H7 (cell line): Measurements from ENCODE around the gene L3MBTL1. TPM values are rescaled to one million over a fixed set of nuclear protein-coding genes. Genes with fewer than 3 reads are reported as not detected.
A peak's percentile ranks its signal among the peaks of the same experiment; 100 is the strongest.

Experiments used
- DNase-seq: peaks from one replicate; pipeline ENCODE4 v3.0.0; 2012
- H3K27me3 ChIP-seq: 2 replicates; pipeline ENCODE4 v1.6.0; 2011; ENCODE audit warnings: mild to moderate bottlenecking, low read length; ENCODE audit not compliant: control insufficient read depth, insufficient read depth
- H3K36me3 ChIP-seq: replicated peaks from 2 replicates; pipeline ENCODE4 v1.5.1; 2011; ENCODE audit warnings: low read length; ENCODE audit not compliant: control insufficient read depth, insufficient read depth
- H3K4me3 ChIP-seq: 2 replicates; pipeline ENCODE4 v1.5.1; 2011; ENCODE audit warnings: low read depth, mild to moderate bottlenecking, control low read depth, low read length, moderate library complexity; ENCODE audit not compliant: insufficient read depth
- total RNA-seq: library from RNA; depleted of rRNA; stranded (reverse); fragments of >200 nt; shearing (Covaris generic); gene quantifications from 2 replicates; pipeline ENCODE4 v1.2.3, GENCODE V29; 2014

The L3MBTL1 gene
- total RNA-seq, 1 experiment from 2014 or later = 6.3 TPM

GRCh38 chr20:43536041-43536816 is 28.7 kb downstream of the L3MBTL1 start:
- Histone ChIP-seq H3K27me3 (no peaks in the 10 kb centered on the region), H3K36me3 (peaks cover 19% of the 10 kb centered on the region), H3K4me3 (no peak overlapping the region)
- no peak for DNase-seq

GRCh38 chr20:43536817-43537440 is 29.4 kb downstream of the L3MBTL1 start:
- peaks cover 19% of the 10 kb centered on the region for H3K36me3 ChIP-seq
- H3K4me3 ChIP-seq = no peak overlapping the region
- no peak for DNase-seq
- H3K27me3 ChIP-seq = no peaks in the 10 kb centered on the region

- H3K27me3 ChIP-seq = no peaks in the 10 kb centered on the region
- H3K36me3 ChIP-seq = peaks cover 20% of the 10 kb centered on the region
- peak; percentile 81 for DNase-seq
- no peak overlapping the region for H3K4me3 ChIP-seq
Measured at GRCh38 chr20:43537921-43538877, 30.7 kb downstream of the L3MBTL1 start.

- Histone ChIP-seq H3K27me3 (no peaks in the 10 kb centered on the region), H3K4me3 (no peak overlapping the region), H3K36me3 (peaks cover 20% of the 10 kb centered on the region)
- no peak for DNase-seq
Measured at GRCh38 chr20:43538878-43539700, 31.6 kb downstream of the L3MBTL1 start.

GRCh38 chr20:43539975-43540672 is 32.6 kb downstream of the L3MBTL1 start:
- Histone ChIP-seq H3K4me3 (no peak overlapping the region), H3K27me3 (no peaks in the 10 kb centered on the region), H3K36me3 (peaks cover 20% of the 10 kb centered on the region)
- DNase-seq = no peak

- peaks cover 18% of the 10 kb centered on the region for H3K36me3 ChIP-seq
- H3K27me3 ChIP-seq = no peaks in the 10 kb centered on the region
- H3K4me3 ChIP-seq = no peak overlapping the region
- DNase-seq = no peak
Measured at GRCh38 chr20:43540673-43541060, 33.2 kb downstream of the L3MBTL1 start.

- no peaks in the 10 kb centered on the region for H3K27me3 ChIP-seq
- peaks cover 17% of the 10 kb centered on the region for H3K36me3 ChIP-seq
- no peak overlapping the region for H3K4me3 ChIP-seq
- no peak for DNase-seq
Measured at GRCh38 chr20:43541214-43541613, 33.7 kb downstream of the L3MBTL1 start.

GRCh38 chr20:43542161-43542560 is 34.7 kb downstream of the L3MBTL1 start:
- no peaks in the 10 kb centered on the region for H3K27me3 ChIP-seq
- peaks cover 11% of the 10 kb centered on the region for H3K36me3 ChIP-seq
- no peak for DNase-seq
- no peak overlapping the region for H3K4me3 ChIP-seq

- no peak for DNase-seq
Measured at GRCh38 chr20:43542674-43543073, 35.2 kb downstream of the L3MBTL1 start.

GRCh38 chr20:43543138-43543537 is 35.6 kb downstream of the L3MBTL1 start:
- no peaks in the 10 kb centered on the region for H3K27me3 ChIP-seq
- H3K36me3 ChIP-seq = peaks cover 11% of the 10 kb centered on the region
- no peak overlapping the region for H3K4me3 ChIP-seq
- DNase-seq = no peak

More at GRCh38 chr20:43542674-43543073, 35.2 kb downstream of the L3MBTL1 start:
- H3K36me3 ChIP-seq = peaks cover 11% of the 10 kb centered on the region
- H3K4me3 ChIP-seq = no peak overlapping the region
- no peaks in the 10 kb centered on the region for H3K27me3 ChIP-seq

GRCh38 chr20:43544501-43544900 is 37.0 kb downstream of the L3MBTL1 start:
- Histone ChIP-seq H3K4me3 (no peak overlapping the region), H3K36me3 (peaks cover 7% of the 10 kb centered on the region), H3K27me3 (no peaks in the 10 kb centered on the region)
- no peak for DNase-seq

- H3K4me3 ChIP-seq = no peak overlapping the region
- DNase-seq = no peak
- no peaks in the 10 kb centered on the region for H3K27me3 ChIP-seq
- peaks cover 2% of the 10 kb centered on the region for H3K36me3 ChIP-seq
Measured at GRCh38 chr20:43545837-43546578, 38.5 kb downstream of the L3MBTL1 start.
